GM19025 (cell line): ENCODE data around the gene CD300LD.
"Not testable (repeated sequence)": the region's sequence is repeated elsewhere in the genome, so short reads cannot be mapped to it uniquely, and the experiment has no call there.

ENCODE experiments used
- ATAC-seq: cut with Tn5 transposase; IDR thresholded peaks from one replicate; pipeline ENCODE4 v1.9.1; 2021; ENCODE audit warnings: mild to moderate bottlenecking, low read depth, moderate library complexity; ENCODE audit not compliant: unreplicated experiment

The CD300LD gene

DNA sequence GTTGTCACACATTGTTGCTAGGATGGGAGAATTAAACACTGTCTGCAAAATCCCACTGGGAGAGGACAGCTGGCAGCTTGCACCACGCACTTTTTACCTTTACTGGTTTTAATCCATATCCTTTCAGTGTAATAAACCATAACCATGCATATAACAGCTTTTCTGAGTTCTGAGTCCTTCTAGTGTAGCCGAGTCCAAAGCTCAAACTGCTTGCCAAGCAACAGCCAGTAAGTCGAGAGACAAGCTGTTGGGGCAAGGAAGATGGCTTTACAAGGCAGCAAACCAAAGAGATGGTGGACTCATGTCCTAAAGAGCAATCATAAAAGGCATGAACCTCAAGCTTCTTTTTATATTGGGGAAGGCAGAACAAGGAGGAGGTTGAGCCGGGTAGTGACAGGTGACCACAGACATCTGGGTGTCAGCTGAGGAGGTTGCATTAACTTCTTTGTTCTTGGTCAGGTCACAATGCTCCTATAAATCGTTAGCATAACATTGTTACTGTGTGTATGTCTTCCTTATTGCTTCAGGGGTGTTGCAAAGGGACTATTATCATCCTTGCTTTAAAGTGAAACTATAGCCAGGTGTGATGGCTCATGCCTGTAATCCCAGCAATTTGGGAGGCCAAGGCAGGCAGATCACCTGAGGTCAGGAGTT is 17.5 kb downstream of the CD300LD start:
- no peak for ATAC-seq

DNA sequence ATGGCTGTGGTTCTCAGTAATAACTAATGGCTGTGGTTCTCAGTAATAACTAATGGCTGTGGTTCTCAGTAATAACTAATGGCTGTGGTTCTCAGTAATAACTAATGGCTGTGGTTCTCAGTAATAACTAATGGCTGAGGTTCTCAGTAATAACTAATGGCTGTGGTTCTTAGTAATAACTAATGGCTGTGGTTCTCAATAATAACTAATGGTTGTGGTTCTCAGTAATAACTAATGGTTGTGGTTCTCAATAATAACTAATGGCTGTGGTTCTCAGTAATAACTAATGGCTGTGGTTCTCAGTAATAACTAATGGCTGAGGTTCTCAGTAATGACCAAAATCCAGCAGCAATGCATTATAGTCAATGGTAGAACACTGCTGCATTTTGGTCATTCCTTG is 18.4 kb downstream of the CD300LD start:
- ATAC-seq = not testable (repeated sequence)

DNA sequence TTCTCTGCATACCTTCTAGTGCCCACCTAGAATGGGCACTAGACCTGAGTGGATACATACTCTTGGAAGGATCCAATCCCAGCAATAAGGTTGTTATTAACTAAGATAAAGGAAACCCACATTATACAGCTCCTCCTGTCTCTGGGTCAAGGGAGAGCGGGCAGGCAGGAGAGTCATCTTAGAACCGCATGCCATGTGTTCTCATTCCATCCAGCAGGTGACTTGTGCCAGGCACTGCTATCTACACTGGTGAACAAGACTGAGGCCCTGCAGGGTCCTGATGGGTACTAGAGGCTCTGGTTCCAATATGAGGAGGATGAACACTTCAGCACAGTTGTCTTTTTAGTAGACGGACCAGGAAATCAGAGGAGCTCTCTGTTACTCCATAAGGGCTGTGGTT is 18.9 kb downstream of the CD300LD start:
- ATAC-seq = no peak

DNA sequence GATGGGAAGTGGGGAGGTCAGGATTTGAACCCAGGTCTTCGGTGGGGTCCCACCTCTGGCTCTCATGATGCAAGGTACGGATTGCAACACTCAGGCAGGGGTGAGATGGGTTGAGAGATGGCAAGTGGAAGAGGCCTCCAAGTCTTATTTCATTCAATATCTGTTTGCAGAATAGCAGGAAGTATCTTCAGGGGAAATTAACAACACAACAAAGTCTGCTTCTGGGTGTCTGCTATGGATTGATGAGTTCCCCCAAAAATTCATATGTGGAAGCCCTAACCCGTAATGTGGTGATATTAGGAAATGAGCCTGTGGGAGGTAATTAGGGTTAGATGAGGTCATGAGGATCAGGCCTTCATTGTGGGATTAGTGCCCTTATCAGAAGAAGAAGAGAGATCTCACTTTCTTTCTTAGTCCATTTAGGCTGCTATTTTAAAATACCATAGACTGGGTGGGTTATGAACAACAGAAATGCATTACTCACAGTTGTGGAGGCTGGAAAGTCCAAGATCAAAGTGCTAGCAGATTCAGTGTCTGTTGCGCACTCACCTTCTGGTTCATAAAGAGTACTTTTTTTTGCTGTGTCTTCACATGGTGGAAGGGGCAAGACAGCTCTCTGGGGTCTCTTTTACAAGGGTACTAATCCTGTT is 20.3 kb downstream of the CD300LD start:
- no peak for ATAC-seq

DNA sequence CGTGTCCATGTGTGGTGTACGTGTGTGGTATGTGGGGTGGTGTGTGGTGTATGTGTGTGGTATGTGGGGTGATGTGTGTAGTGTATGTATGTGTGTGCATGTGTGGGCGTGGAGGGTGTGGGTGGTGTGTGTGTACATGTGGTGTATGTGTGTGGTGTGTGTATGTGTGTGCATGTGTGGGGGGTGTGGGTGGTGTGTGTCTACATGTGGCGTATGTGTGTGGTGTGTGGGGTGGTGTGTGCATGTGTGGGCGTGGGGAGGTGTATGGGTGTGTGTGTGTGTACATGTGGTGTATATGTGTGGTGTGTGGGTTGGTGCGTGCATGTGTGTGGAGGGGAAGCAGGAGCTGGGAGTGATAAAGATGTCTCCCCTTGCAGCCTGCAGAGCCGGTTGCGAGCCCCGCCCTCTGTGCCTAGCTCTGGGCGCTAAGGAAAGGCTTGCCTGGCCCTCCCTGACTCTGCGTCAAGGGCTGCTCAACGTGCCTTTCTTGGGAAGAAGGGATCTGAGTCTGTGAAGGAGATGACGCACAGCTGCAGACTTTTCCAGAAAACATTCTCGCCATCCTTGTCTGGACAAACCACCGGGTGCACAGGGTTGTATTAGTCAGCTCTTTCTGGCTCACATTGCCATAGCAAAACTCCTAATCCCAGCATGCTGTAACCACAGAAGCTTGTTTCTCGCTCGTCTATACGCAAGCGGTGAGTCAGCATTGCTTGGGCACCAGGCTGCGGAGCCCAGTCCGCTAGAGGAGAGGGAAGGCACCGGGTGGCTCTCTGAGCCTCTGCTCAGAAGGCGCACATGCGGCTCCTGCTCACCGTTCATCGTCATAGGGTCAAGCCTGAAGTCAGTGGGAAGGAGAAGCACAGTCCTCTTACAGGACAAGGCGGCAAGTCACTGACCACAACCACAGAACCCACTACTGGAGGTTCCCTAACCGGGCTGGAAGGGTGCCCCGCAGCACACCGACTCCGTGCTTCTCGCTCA is 22.8 kb downstream of the CD300LD start:
- no peak for ATAC-seq

DNA sequence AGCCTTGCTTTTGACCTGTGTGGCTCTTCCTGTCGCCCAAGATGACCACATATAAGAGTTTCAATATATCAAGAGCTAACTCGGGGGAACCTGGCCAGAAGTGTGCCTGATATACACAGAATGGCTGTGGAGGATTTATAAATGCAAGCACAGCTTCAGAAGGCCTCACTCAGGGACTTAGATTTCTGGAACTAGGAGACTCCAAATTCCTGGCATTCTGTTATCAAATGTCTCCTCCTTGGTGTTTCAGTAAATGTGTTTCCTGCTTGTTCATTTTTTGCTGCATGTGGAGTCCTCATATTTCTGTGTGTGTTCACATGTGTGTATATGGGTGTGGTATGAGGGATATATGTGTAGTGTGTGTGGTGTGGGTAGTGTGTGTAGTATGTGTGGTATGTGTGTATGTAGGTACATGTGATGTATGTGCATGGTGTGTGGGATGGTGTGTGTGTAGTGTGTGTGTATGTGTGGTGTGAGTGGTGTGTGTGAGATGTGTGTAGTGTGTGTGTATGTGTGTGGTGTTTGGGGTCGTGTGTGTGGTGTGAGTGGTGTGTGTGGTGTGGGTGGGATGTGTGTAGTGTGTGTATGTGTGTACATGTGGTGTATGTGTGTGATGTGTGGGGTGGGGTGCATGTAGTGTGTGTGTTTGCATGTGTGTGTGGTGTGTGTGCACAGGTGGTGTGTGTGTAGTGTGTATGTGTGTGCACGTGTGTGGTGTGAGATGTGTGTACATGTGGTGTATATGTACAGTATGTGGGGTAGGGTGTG is 23.8 kb downstream of the CD300LD start:
- no peak for ATAC-seq

DNA sequence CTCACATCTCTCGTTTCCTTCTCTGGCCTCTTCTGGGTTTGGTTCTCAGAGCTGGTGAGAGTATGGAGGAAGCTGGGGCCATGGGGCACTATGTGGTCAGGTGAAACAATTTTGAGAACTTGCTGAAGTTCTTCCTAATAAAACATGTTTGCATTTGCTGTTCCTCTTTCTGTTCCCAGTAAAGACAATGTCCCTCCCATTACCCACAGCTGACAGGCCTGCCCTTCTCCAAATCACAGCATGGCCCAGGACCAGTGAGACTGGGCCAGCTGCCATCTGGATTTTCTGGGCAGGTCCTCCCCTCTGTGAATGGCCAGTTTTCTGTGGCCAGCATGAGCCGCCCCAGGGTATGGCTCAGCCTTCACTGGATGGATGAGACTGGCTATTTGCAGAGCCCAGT is 24.7 kb downstream of the CD300LD start, which contains the start of gene CD300H:
Gene CD300H (minus strand): TSS at position 113 of the 400 bp plus-strand sequence.
- ATAC-seq = no peak

DNA sequence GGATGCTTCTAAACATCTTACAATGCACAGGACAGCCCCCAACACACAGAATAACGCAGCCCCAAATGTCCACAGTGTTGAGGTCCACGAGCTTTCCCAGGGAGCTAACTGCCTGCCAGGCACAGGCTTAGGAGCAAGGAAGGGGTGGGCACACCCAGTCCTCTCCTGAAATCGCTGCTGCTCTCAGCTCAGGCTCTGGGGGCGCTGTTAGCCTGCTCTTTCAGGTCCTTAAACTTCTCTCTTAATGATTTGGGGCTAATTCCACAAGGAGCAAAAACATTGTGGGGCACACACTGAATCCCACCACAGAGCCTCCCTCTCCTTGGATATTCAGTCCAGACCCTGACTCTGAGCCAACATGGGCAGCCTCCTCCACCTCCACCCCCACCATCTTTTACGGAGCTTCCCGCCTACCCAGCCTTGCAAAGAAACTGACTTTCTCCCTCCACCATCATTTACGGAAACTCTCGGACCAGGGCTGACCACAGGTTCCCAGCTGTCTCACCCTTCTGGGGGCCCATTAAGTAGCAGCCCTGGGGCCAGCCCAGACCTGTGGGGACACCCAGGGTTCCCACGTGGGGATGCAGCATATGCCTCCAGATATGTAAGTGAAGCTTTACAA is 25.8 kb downstream of the CD300LD start:
- no peak for ATAC-seq

DNA sequence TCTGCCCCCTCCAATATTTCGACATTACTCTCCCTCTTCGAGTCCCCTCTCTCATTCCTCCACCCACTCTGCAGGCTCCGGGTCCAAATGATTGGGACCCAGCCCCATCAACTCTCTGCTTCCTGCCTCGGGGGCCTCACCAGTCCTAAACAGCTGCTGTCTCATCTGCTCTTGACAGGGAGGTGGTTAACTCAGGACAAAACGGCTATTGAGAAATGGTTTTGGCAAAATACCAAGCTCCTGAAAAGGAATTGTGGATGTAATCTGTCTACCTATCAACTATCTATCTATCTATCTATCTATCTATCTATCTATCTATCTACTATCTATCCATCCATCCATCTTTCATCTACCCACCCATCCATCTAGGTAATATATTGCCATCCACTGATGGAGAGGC is 27.0 kb downstream of the CD300LD start:
- ATAC-seq = no peak

DNA sequence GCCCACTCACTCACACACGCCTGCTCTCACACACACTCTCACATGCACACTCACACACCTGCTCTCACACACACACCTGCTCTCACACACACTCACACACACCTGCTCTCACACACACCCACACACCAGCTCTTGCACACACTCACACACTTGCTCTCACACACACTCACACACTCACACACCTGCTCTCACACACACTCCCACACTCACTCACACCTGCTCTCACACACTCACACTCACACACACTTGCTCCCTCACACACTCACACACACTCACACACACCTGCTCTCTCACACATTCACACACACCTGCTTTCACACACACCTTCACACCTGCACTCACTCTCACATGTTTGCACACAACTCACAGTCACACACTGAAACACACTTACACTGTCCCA is 28.7 kb downstream of the CD300LD start:
- no peak for ATAC-seq

DNA sequence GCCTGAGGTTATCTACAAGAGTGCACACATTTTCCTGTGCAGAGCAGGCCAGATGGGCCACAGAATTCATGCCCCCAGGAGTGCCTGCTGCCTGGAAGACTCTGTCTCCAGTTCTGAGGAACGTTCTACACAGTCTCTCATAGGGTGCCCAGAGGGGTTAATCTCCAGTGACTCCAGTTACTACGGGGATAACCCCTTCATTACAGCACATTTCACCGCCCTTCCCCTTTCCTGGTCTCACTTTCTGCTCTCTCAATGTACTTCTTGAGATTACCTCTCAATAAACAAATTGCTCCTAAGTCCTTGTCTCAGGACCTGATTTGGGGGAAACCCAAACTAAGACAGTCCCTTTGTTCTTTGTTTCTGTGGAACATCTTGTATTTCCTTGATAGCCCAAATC is 30.5 kb downstream of the CD300LD start:
- ATAC-seq = no peak

DNA sequence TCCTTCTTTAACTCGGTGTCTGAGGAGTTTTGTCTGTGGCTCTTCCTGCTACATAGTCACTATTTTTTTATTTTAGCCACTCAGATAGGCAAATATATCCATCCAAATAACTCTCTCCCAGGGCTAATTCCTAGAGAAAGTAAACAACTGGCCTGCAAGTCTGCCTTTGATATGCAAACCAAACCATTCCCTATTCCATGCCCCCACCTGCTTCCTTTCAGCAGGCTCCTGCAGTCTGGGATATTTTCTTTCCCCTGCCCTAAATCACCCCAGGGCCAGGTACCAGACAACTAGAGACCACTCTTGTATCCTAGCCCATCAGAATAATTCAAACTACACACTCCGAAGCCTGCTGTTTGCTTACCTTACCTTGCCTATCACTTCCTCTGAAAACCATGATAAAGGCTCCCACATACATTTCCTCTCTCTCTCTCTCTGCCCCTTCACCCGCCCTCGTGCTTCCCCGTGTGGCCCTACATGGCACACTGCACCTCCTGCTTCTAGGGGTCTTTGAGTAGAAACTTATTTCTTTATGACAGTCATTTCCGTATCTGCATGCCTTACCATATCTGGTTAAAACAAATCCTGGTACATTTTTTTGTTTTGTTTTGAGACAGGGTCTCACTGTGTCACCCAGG is 33.1 kb downstream of the CD300LD start:
- no peak for ATAC-seq

DNA sequence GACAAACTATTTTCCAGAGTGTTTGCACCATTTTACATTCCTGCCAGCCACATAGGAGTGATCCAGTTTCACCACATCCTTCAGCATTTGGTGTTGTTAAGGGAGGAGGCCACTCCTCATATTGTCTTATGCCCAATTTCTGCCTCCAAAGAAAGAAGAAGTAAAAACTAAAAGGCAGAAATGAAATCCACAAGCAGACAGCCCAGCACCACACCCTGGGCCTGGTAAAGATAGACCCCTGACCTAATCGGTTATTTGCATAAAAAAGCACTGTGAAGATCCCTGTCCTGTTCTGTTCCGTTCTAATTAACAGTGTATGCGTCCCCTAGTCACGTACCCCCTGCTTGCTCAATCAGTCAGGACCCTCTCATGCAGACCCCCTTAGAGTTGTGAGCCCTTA is 33.7 kb downstream of the CD300LD start:
- ATAC-seq = not testable (repeated sequence)

DNA sequence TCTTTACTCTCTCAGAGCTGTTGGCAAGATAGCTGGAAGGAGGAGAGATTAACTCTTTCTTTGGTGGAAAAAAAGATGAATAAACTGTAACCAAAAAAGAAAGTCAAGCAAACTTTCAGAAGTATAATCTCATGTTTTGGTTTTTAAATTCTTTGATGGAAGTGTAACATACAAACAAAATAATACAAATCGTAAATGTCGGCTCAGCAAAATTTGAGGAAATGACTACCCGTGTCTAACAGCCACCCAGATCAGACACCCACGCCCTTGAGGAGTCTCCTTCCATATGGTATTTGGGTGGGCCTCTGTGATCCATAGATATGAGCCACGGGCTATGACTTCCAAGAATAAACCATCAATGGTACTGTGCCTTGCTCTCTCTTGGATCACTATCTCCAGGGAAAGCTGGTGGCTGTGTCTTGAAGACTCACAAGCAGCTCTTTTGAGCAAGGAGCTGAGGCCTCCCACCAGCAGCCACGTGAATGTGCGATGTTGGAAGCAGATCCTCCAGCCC is 36.6 kb downstream of the CD300LD start:
- no peak for ATAC-seq

DNA sequence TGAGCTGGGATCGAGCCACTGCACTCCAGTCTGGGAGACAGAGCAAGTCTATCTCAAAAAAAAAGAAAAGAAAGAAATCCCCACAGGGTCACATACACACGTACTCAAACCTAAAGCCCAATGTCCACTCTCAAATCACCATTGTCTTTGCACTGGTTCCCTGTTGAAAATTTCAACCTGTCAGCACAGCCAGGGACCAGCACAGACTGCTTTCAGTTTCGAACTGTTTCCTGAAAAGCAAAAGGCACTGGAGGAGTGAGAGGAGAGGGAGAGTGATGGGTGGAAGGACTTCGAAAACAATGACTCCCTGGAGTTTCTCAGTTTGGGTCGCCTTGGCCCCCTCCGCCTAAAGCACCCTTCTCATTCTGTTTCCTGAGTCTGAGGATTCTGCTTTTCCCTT is 37.2 kb downstream of the CD300LD start:
- ATAC-seq = no peak

DNA sequence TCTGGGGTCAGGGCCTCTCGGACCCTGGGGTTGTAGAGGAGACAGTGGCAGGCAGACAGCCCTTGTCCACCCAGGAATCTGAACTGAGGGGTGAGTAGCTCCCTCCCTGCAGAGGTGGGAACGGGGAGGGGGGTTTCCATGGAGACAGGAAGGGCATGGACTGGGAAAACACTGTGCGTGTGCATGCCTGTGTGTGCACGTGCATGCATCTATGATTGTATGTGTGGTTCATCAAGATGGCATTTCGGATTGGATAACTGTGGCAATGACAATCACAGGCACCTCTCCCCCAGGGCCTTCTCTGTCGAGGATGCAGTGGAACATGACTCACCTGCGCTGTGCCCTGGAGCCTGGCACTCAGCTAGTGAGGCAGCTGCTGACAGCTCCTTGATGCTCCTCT is 40.0 kb downstream of the CD300LD start:
- ATAC-seq = no peak

DNA sequence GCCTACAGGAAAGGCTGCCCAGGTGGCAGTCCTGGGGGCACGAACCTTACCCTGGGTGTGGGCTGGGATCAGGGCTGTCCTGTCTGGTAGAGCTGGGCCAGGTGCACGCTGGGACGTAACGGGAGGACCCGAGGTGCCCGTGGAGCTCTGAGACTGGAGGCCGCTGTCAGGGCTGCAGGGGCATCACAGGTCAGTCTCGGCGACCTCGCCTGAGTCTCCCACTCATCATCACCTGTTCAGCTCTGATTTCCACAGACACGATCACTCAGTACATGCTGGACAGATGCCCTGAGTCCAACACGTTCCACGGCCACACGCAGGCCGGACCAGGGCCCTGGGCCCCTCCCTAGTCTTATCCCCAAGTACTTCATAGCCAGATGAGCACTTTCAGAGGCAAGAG is 41.5 kb downstream of the CD300LD start:
- no peak for ATAC-seq

DNA sequence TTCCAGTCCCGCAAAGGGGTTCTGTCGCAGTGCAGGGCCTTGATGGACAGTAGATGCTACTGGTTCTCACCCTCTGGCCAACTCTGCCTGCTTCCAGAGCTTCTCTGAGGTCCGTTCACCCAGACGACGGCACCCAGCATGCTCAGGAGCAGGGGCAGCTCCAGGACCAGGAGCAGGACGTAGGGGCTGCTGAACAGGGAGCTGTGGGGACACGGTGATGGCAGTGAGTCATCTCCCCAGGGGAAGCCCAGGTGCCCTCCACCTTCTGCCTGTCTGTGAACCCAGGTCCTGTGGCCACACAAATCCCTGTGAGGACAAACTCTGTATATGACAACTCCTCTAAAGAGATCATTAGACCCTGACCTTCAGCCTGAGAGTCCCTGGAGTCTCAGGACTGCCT is 42.7 kb downstream of the CD300LD start:
- ATAC-seq = no peak

DNA sequence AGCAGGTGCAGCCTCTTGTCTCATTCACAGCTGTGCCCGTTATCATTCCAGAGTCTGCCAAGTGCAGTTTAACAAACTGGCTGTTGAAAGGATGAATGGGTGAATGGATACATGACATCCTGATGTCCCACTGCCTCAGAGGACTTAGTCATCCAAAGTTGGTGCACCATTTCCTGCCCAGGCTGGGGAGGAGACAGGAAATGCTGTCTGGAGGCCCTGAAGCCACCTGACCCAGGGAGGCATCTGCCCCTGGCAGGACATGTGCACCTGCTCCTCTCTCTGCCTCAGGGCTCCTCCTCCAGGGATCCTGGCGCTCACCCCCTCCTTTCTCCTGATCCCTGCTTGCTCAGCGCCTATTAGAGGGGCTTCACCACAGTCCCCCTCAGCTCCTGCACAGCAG is 44.3 kb downstream of the CD300LD start:
- no peak for ATAC-seq
